MG63 (cell line): ENCODE data around the gene SEC24A. TPM values are rescaled to one million over a fixed set of nuclear protein-coding genes. Genes with fewer than 3 reads are reported as not detected.
"Not testable (repeated sequence)": the region's sequence is repeated elsewhere in the genome, so short reads cannot be mapped to it uniquely, and the experiment has no call there.

ENCODE experiments used
- DNase-seq: peaks from one replicate; pipeline ENCODE4 v3.0.0-alpha.2; 2020
- H3K27me3 ChIP-seq: fragments of 250-450 bp; sonication (Bioruptor Pico); 2 replicates; pipeline ENCODE4 v1.5.1; 2020; ENCODE audit warnings: mild to moderate bottlenecking, moderate library complexity
- H3K36me3 ChIP-seq: fragments of 250-450 bp; sonication (Bioruptor Pico); 2 replicates; pipeline ENCODE4 v1.5.1; 2020; ENCODE audit warnings: mild to moderate bottlenecking, moderate library complexity
- H3K4me3 ChIP-seq: fragments of 250-450 bp; sonication (Bioruptor Pico); 2 replicates; pipeline ENCODE4 v1.5.1; 2020; ENCODE audit warnings: mild to moderate bottlenecking, moderate library complexity
- H3K9me3 ChIP-seq: fragments of 250-450 bp; sonication (Bioruptor Pico); 2 replicates; pipeline ENCODE4 v1.5.1; 2020; ENCODE audit warnings: mild to moderate bottlenecking, moderate library complexity
- total RNA-seq: library from RNA; depleted of rRNA; stranded (reverse); fragments of >200 nt; shearing (Covaris generic); gene quantifications from 2 replicates; pipeline ENCODE4 v1.2.3, GENCODE V29; 2014; ENCODE audit warnings: low replicate concordance

SEC24A gene
- total RNA-seq, 1 experiment from 2014 or later, result 11.7 TPM

GRCh38 chr5:134714120-134714519 lies 65.5 kb downstream of the SEC24A start:
- Histone ChIP-seq H3K36me3 (peaks cover 83% of the 10 kb centered on the region), H3K9me3 (no peaks in the 10 kb centered on the region), H3K4me3 (no peak overlapping the region), H3K27me3 (no peaks in the 10 kb centered on the region)
- peak; percentile 69 for DNase-seq

GRCh38 chr5:134714541-134714940 lies 66.0 kb downstream of the SEC24A start:
- Histone ChIP-seq H3K9me3 (no peaks in the 10 kb centered on the region), H3K4me3 (no peak overlapping the region), H3K27me3 (no peaks in the 10 kb centered on the region), H3K36me3 (peaks cover 82% of the 10 kb centered on the region)
- no peak for DNase-seq

GRCh38 chr5:134715466-134715865 lies 66.9 kb downstream of the SEC24A start:
- not testable (repeated sequence) for H3K4me3 ChIP-seq, H3K9me3 ChIP-seq, DNase-seq, H3K27me3 ChIP-seq
- H3K36me3 ChIP-seq, result peaks cover 81% of the 10 kb centered on the region

- Histone ChIP-seq H3K36me3 (peaks cover 55% of the 10 kb centered on the region), H3K9me3 (no peaks in the 10 kb centered on the region), H3K27me3 (no peaks in the 10 kb centered on the region), H3K4me3 (no peak overlapping the region)
- no peak for DNase-seq
Observed at GRCh38 chr5:134724872-134725271, 76.3 kb downstream of the SEC24A start.

- Histone ChIP-seq H3K27me3 (no peaks in the 10 kb centered on the region), H3K36me3 (no peaks in the 10 kb centered on the region)
- no peak for DNase-seq
Observed at GRCh38 chr5:134732819-134733218, 84.2 kb downstream of the SEC24A start.

GRCh38 chr5:134735243-134735642 lies 86.7 kb downstream of the SEC24A start:
- DNase-seq, result no peak
- H3K4me3 ChIP-seq, result no peak overlapping the region

More at GRCh38 chr5:134732819-134733218, 84.2 kb downstream of the SEC24A start:
- Histone ChIP-seq H3K9me3 (no peaks in the 10 kb centered on the region), H3K4me3 (no peak overlapping the region)

GRCh38 chr5:134736173-134736812 lies 87.7 kb downstream of the SEC24A start:
- no peaks in the 10 kb centered on the region for H3K9me3 ChIP-seq
- H3K4me3 ChIP-seq, result no peak overlapping the region
- no peaks in the 10 kb centered on the region for H3K27me3 ChIP-seq
- H3K36me3 ChIP-seq, result peaks cover 4% of the 10 kb centered on the region
- no peak for DNase-seq

More at GRCh38 chr5:134735243-134735642, 86.7 kb downstream of the SEC24A start:
- Histone ChIP-seq H3K9me3 (no peaks in the 10 kb centered on the region), H3K27me3 (no peaks in the 10 kb centered on the region), H3K36me3 (no peaks in the 10 kb centered on the region; the same call in 1 of the 2 replicates)

- Histone ChIP-seq H3K36me3 (peaks cover 17% of the 10 kb centered on the region), H3K9me3 (no peaks in the 10 kb centered on the region), H3K27me3 (no peaks in the 10 kb centered on the region), H3K4me3 (peak within 1 kb of the TSS; percentile 85)
- DNase-seq, result peak; percentile 98
Observed at GRCh38 chr5:134738133-134738962, 89.8 kb downstream of the SEC24A start, which contains the start of gene CAMLG. CAMLG (plus strand) TSS chr5:134738548; CDS start chr5:134738621, 73 bp downstream.

GRCh38 chr5:134738963-134739661 lies 90.5 kb downstream of the SEC24A start:
- Histone ChIP-seq H3K27me3 (no peaks in the 10 kb centered on the region), H3K36me3 (peaks cover 23% of the 10 kb centered on the region), H3K4me3 (peak overlapping the region; percentile 85), H3K9me3 (no peaks in the 10 kb centered on the region)
- DNase-seq, result peak; percentile 49

- H3K36me3 ChIP-seq, result peaks cover 30% of the 10 kb centered on the region
- no peak for DNase-seq
- H3K9me3 ChIP-seq, result no peaks in the 10 kb centered on the region
- no peaks in the 10 kb centered on the region for H3K27me3 ChIP-seq
- no peak overlapping the region for H3K4me3 ChIP-seq
Observed at GRCh38 chr5:134741052-134741451, 92.5 kb downstream of the SEC24A start.

- DNase-seq, result no peak
- Histone ChIP-seq H3K36me3 (peaks cover 30% of the 10 kb centered on the region), H3K9me3 (no peaks in the 10 kb centered on the region), H3K27me3 (no peaks in the 10 kb centered on the region), H3K4me3 (no peak overlapping the region)
Observed at GRCh38 chr5:134742134-134742533, 93.5 kb downstream of the SEC24A start.

GRCh38 chr5:134749415-134749814 lies 100.8 kb downstream of the SEC24A start:
- DNase-seq, result no peak
- Histone ChIP-seq H3K27me3 (no peaks in the 10 kb centered on the region), H3K9me3 (no peaks in the 10 kb centered on the region), H3K36me3 (peaks cover 18% of the 10 kb centered on the region), H3K4me3 (no peak overlapping the region)

- no peak for DNase-seq
- Histone ChIP-seq H3K36me3 (peaks cover 6% of the 10 kb centered on the region), H3K27me3 (no peaks in the 10 kb centered on the region), H3K9me3 (no peaks in the 10 kb centered on the region), H3K4me3 (peak overlapping the region; percentile 83)
Observed at GRCh38 chr5:134758176-134758503, 109.6 kb downstream of the SEC24A start.

- Histone ChIP-seq H3K27me3 (no peaks in the 10 kb centered on the region), H3K4me3 (peak within 1 kb of the TSS; percentile 83), H3K9me3 (no peaks in the 10 kb centered on the region), H3K36me3 (peaks cover 10% of the 10 kb centered on the region)
- DNase-seq, result peak; percentile 98
Observed at GRCh38 chr5:134758504-134759341, 110.1 kb downstream of the SEC24A start, which contains the start of gene DDX46. DDX46 (plus strand) TSS chr5:134758779; CDS start chr5:134758939, 160 bp downstream.

GRCh38 chr5:134767528-134768291 lies 119.1 kb downstream of the SEC24A start:
- not testable (repeated sequence) for DNase-seq, H3K4me3 ChIP-seq, H3K9me3 ChIP-seq, H3K27me3 ChIP-seq
- peaks cover 90% of the 10 kb centered on the region for H3K36me3 ChIP-seq

GRCh38 chr5:134769206-134769605 lies 120.6 kb downstream of the SEC24A start:
- no peak overlapping the region for H3K4me3 ChIP-seq
- no peaks in the 10 kb centered on the region for H3K9me3 ChIP-seq
- DNase-seq, result peak; percentile 49
- H3K36me3 ChIP-seq, result peaks cover 97% of the 10 kb centered on the region
- no peaks in the 10 kb centered on the region for H3K27me3 ChIP-seq
